Epithelial cell of alveolus of lung (primary cell): ENCODE data around the gene LRIT3. TPM values are rescaled to one million over a fixed set of nuclear protein-coding genes. Genes with fewer than 3 reads are reported as not detected.

Source experiments
- total RNA-seq: library from RNA; depleted of rRNA; stranded (reverse); fragments of >200 nt; gene quantifications from 2 replicates; pipeline ENCODE4 v1.2.1, GENCODE V29; 2015

The LRIT3 gene, protein sequence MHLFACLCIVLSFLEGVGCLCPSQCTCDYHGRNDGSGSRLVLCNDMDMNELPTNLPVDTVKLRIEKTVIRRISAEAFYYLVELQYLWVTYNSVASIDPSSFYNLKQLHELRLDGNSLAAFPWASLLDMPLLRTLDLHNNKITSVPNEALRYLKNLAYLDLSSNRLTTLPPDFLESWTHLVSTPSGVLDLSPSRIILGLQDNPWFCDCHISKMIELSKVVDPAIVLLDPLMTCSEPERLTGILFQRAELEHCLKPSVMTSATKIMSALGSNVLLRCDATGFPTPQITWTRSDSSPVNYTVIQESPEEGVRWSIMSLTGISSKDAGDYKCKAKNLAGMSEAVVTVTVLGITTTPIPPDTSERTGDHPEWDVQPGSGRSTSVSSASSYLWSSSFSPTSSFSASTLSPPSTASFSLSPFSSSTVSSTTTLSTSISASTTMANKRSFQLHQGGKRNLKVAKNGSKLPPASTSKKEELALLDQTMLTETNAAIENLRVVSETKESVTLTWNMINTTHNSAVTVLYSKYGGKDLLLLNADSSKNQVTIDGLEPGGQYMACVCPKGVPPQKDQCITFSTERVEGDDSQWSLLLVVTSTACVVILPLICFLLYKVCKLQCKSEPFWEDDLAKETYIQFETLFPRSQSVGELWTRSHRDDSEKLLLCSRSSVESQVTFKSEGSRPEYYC
- under 0.01 TPM in 1 of 2 replicates, not detected in the other for total RNA-seq

GRCh38 chr4:109847896-109848442 is at the start of gene LRIT3:
LRIT3 (plus strand) TSS chr4:109848107; CDS start chr4:109848202, 95 bp downstream.

GRCh38 chr4:109801895-109802319 is 46.0 kb upstream of the LRIT3 start, which contains the start of gene CFI:
CFI (minus strand) TSS chr4:109801999; CDS start chr4:109801971, 28 bp downstream.

DNA sequence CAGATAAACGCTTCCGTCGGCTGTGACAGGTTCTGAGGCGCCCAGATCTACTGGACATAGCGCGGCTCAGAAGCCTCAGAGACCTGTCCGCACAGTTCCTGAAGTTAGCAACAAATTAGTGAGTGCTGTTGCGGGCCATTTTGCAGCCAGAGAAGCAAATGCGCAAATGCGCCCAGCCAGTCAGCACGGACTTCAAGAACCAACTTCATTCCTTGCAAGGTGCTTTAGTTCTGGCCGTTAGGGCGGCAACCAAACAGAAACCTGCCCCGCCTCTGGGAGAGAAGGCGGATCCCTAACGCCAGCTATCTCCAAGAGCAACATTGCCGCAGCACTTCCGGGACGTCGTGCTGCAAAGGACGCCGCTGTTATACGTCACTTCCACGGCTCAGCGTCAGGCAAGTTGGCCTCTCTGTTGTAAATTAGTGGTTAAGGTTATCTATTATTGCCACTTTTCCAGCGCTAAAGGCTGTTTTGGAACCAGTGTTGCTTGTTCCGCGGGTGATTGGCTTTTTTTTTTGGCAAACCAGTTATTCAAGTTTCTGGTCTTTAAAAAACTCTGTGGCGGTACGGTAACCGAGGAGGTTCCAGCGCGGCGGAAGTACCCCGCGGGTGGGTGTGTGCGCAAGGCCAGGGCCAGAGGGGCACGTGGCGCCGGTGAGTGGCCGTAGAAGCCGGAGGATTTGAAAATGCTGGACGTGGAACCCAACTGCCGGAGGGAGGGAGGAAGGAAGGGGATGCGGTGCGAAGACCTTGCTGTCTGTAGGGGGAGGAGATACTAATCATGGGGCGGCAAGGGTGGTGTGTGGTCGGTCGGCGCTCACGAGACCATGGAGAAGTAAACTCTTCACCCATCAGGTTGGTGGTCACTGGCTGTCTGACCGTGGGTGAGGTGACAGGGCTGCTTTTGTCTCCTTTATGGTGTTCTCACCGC is 32.5 kb upstream of the LRIT3 start, which contains the start of gene GAR1:
Gene GAR1 (plus strand): TSS at position 612 of the 931 bp plus-strand sequence. CDS start 403 bp downstream, outside the sequence.

GRCh38 chr4:109827672-109828071 is 20.2 kb upstream of the LRIT3 start, which contains the start of gene RRH:
RRH (plus strand) TSS chr4:109827972; CDS start chr4:109828028, 56 bp downstream.

DNA sequence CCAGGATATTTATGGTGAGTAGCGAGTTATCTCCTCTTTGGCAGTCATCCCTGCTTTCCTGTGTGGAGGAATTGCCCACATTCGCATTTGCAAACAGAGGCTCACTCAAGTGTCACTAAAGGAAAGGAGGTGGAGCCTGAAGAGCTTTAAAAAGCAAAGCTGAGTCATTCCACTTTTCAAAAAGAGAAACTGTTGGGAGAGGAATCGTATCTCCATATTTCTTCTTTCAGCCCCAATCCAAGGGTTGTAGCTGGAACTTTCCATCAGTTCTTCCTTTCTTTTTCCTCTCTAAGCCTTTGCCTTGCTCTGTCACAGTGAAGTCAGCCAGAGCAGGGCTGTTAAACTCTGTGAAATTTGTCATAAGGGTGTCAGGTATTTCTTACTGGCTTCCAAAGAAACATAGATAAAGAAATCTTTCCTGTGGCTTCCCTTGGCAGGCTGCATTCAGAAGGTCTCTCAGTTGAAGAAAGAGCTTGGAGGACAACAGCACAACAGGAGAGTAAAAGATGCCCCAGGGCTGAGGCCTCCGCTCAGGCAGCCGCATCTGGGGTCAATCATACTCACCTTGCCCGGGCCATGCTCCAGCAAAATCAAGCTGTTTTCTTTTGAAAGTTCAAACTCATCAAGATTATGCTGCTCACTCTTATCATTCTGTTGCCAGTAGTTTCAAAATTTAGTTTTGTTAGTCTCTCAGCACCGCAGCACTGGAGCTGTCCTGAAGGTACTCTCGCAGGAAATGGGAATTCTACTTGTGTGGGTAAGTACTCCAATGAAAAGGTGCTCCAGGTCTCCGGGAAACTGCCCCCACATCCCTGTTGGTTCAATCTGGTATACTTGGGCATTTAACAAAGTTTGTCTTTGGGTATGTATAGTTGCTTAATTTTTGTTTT is 65.0 kb downstream of the LRIT3 start, which contains the start of gene EGF:
Gene EGF (plus strand): TSS at position 178 of the 890 bp plus-strand sequence. CDS start 453 bp downstream, at position 631.

Other genes starting within 250 kb of the LRIT3 start
- 13.7 and 30.5 TPM in 2 replicates for gene CASP6, start 144.7 kb upstream of the LRIT3 start, total RNA-seq
- gene PLA2G12A, start 118.0 kb upstream of the LRIT3 start, total RNA-seq, result 13.7 and 28.3 TPM in 2 replicates
- gene CFI, start 46.1 kb upstream of the LRIT3 start, total RNA-seq, result 12.2 and 18.3 TPM in 2 replicates
- gene GAR1, start 32.3 kb upstream of the LRIT3 start, total RNA-seq, result 13.2 and 17.0 TPM in 2 replicates
- gene RRH, start 20.1 kb upstream of the LRIT3 start, total RNA-seq, result 0.13 and 0.24 TPM in 2 replicates
- gene EGF, start 64.8 kb downstream of the LRIT3 start, total RNA-seq, result 0.08 and 0.13 TPM in 2 replicates